GM18861 (cell line): ENCODE results near the gene ACOX3.
"Not testable (repeated sequence)": the region's sequence is repeated elsewhere in the genome, so short reads cannot be mapped to it uniquely, and the experiment has no call there.

Experiments used
- ATAC-seq: cut with Tn5 transposase; IDR thresholded peaks from one replicate; pipeline ENCODE4 v1.9.1; 2021; ENCODE audit not compliant: unreplicated experiment

Gene ACOX3

GRCh38 chr4:8440492-8441311, at the start of gene ACOX3, which contains the start of gene TRMT44:
TSS of gene ACOX3 (minus strand) at chr4:8440723. CDS start at chr4:8416521, 24,202 bp downstream.
TSS of gene TRMT44 (plus strand) at chr4:8440777. CDS start at chr4:8440823, 46 bp downstream.
- ATAC-seq = peak; percentile 71

GRCh38 chr4:8488791-8489369, 48.4 kb upstream of the ACOX3 start:
- no peak for ATAC-seq

- not testable (repeated sequence) for ATAC-seq
Observed at GRCh38 chr4:8486643-8487042, 46.1 kb upstream of the ACOX3 start.

GRCh38 chr4:8480221-8480620, 39.7 kb upstream of the ACOX3 start:
- no peak for ATAC-seq

GRCh38 chr4:8478801-8479744, 38.5 kb upstream of the ACOX3 start:
- no peak for ATAC-seq

- no peak for ATAC-seq
Observed at GRCh38 chr4:8478371-8478770, 37.8 kb upstream of the ACOX3 start.

- ATAC-seq = no peak
Observed at GRCh38 chr4:8477676-8478075, 37.2 kb upstream of the ACOX3 start.

GRCh38 chr4:8477095-8477635, 36.6 kb upstream of the ACOX3 start:
- ATAC-seq = no peak

- no peak for ATAC-seq
Observed at GRCh38 chr4:8475751-8476575, 35.4 kb upstream of the ACOX3 start.

GRCh38 chr4:8474856-8475255, 34.3 kb upstream of the ACOX3 start:
- no peak for ATAC-seq

GRCh38 chr4:8473920-8474590, 33.5 kb upstream of the ACOX3 start:
- no peak for ATAC-seq

- no peak for ATAC-seq
Observed at GRCh38 chr4:8473198-8473919, 32.8 kb upstream of the ACOX3 start.

- ATAC-seq = no peak
Observed at GRCh38 chr4:8472689-8473197, 32.2 kb upstream of the ACOX3 start.

- no peak for ATAC-seq
Observed at GRCh38 chr4:8472158-8472688, 31.7 kb upstream of the ACOX3 start.

GRCh38 chr4:8471211-8471875, 30.8 kb upstream of the ACOX3 start:
- ATAC-seq = no peak

GRCh38 chr4:8470451-8471024, 30.0 kb upstream of the ACOX3 start:
- ATAC-seq = no peak

- no peak for ATAC-seq
Observed at GRCh38 chr4:8469550-8469949, 29.0 kb upstream of the ACOX3 start.
